K562 (cell line): ENCODE measurements around the gene ITPRID2. TPM values are rescaled to one million over a fixed set of nuclear protein-coding genes. Genes with fewer than 3 reads are reported as not detected.

Source experiments
- CREB1 ChIP-seq, 2 experiments: sonication (generic) in 1 of 2; formaldehyde crosslinking in 1 of 2; IDR thresholded peaks; 2 replicates each; pipeline versions ENCODE4 v1.6.1 to v1.8.0; 2012 to 2022; ENCODE audit warnings: inconsistent platforms in 1 of 2, mild to moderate bottlenecking in 1 of 2, missing genetic modification reagents in 1 of 2, moderate library complexity in 1 of 2
- ERF ChIP-seq: fragments of 450-650 bp; formaldehyde crosslinking; IDR thresholded peaks from 2 replicates; pipeline ENCODE4 v1.4.0; 2020; ENCODE audit warnings: mild to moderate bottlenecking, mixed read lengths
- FOSL1 ChIP-seq: fragments of 200-800 bp; sonication (Bioruptor generic); conservative IDR thresholded peaks from 2 replicates; pipeline ENCODE4 v1.6.1; 2016; ENCODE audit warnings: missing genetic modification characterization, missing compliant biosample characterization
- GTF2E2 ChIP-seq: fragments of 200-800 bp; sonication (Bioruptor generic); IDR thresholded peaks from 2 replicates; pipeline ENCODE4 v1.6.1; 2016; ENCODE audit warnings: missing genetic modification characterization, missing compliant biosample characterization
- LEF1 ChIP-seq: fragments of 450-650 bp; IDR thresholded peaks from 2 replicates; pipeline ENCODE4 v1.6.1; 2016; ENCODE audit warnings: mild to moderate bottlenecking
- MTF1 ChIP-seq: fragments of 250-450 bp; sonication (Bioruptor Pico); IDR thresholded peaks from 2 replicates; pipeline ENCODE4 v1.9.0; 2021; ENCODE audit warnings: moderate library complexity, mild to moderate bottlenecking, inconsistent platforms, borderline replicate concordance
- NFATC3 ChIP-seq: fragments of 450-650 bp; IDR thresholded peaks from 2 replicates; pipeline ENCODE4 v1.6.1; 2017; ENCODE audit warnings: mild to moderate bottlenecking
- PCBP2 ChIP-seq: fragments of 200-400 bp; formaldehyde crosslinking; IDR thresholded peaks from 2 replicates; pipeline ENCODE4 v1.6.1; 2018; ENCODE audit warnings: low read length, low read depth, mild to moderate bottlenecking, moderate library complexity; ENCODE audit not compliant: poor library complexity, severe bottlenecking
- PRDM10 ChIP-seq: fragments of 450-650 bp; IDR thresholded peaks from 2 replicates; pipeline ENCODE4 v1.6.1; 2018; ENCODE audit not compliant: partially characterized antibody
- PREB ChIP-seq: sonication (generic); formaldehyde crosslinking; IDR thresholded peaks from 2 replicates; pipeline ENCODE4 v1.8.1; 2023; ENCODE audit warnings: mild to moderate bottlenecking, missing genetic modification reagents
- RBM14 ChIP-seq: fragments of 200-400 bp; formaldehyde crosslinking; IDR thresholded peaks from 2 replicates; pipeline ENCODE4 v1.6.1; 2018; ENCODE audit warnings: low read depth, mild to moderate bottlenecking, low read length, moderate library complexity, borderline replicate concordance; ENCODE audit not compliant: insufficient read depth
- RBM22 ChIP-seq: fragments of 200-400 bp; formaldehyde crosslinking; IDR thresholded peaks from 2 replicates; pipeline ENCODE4 v1.6.1; 2018; ENCODE audit warnings: low read length, low read depth; ENCODE audit not compliant: poor library complexity, severe bottlenecking
- SIN3A ChIP-seq, 2 experiments: fragments of 150-350 bp in 1 of 2; IDR thresholded peaks; 2 replicates each; pipeline ENCODE4 v1.6.1; 2011 to 2016; ENCODE audit warnings: borderline replicate concordance in 2 of 2, low read depth in 2 of 2, low read length in 2 of 2, mild to moderate bottlenecking in 2 of 2, moderate library complexity in 2 of 2; ENCODE audit not compliant: control insufficient read depth in 1 of 2
- ZFPM2 ChIP-seq: fragments of 250-450 bp; sonication (Bioruptor Pico); IDR thresholded peaks from 2 replicates; pipeline ENCODE4 v1.5.1; 2022; ENCODE audit warnings: mild to moderate bottlenecking
- ZNF121 ChIP-seq: sonication (generic); formaldehyde crosslinking; conservative IDR thresholded peaks from 2 replicates; pipeline ENCODE4 v1.8.0; 2022; ENCODE audit warnings: missing genetic modification reagents
- ZNF24 ChIP-seq: fragments of 450-650 bp; IDR thresholded peaks from 2 replicates; pipeline ENCODE4 v1.6.1; 2016
- ZNF507 ChIP-seq: conservative IDR thresholded peaks from 2 replicates; pipeline ENCODE4 v1.6.1; 2017; ENCODE audit warnings: missing genetic modification characterization, missing compliant biosample characterization
- polyA plus RNA-seq, 8 experiments: library from polyadenylated mRNA; depleted of rRNA in 4 of 8; stranded (reverse) in 5 of 8; unstranded in 3 of 8; fragments of >200 nt; fragmentation: Nextera tagmentation in 2 of 8; fragmentation: Illumina TruSeq in 1 of 8; extraction: Ambion mirVana in 2 of 8; extraction: Trizol in 1 of 8; gene quantifications; 2 replicates each; pipeline versions ENCODE4 v1.2.1 to v1.2.3, GENCODE V29; 2011 to 2014; ENCODE audit warnings: inconsistent platforms in 1 of 8, missing spikeins in 1 of 8
- total RNA-seq, 7 experiments: library from RNA; depleted of rRNA in 6 of 7; stranded (reverse); fragments of >200 nt in 6 of 7; fragmentation: Illumina TruSeq in 2 of 7; extraction: Trizol in 2 of 7; gene quantifications; 2 replicates each; pipeline versions ENCODE4 v1.2.1 to v1.2.3, GENCODE V29; 2011 to 2021; ENCODE audit warnings: low replicate concordance in 1 of 7
- TF ChIP-seq, protein P1 (sequence below), 2 experiments: fragments of 450-650 bp; IDR thresholded peaks; 2 replicates each; pipeline ENCODE4 v1.6.1; 2018; ENCODE audit warnings: mild to moderate bottlenecking in 2 of 2, low read depth in 1 of 2; ENCODE audit not compliant: partially characterized antibody in 2 of 2

Gene ITPRID2
- total and polyA plus RNA-seq, 9 of the 15 experiments (the other 6 are each of a cell fraction or from before 2014, with no cell fraction given): 18.5 to 77.8 (median 52.0) TPM

- 0 out of 2 replicates have a peak, but pooled peaks have one; percentile 49 for TF ChIP-seq GTF2E2 (tag)
- TF ChIP-seq LEF1: 0 out of 2 replicates have a peak, but pooled peaks have one; percentile 24
- TF ChIP-seq PCBP2: peak; percentile 85
- TF ChIP-seq RBM22: no peak
- TF ChIP-seq CREB1 (IDR thresholded peaks at IDR 0.05): peak; percentile 50
- TF ChIP-seq CREB1 (CRISPR knock-in tag; IDR thresholded peaks at IDR 0.05): no peak
- TF ChIP-seq ZNF121 (CRISPR knock-in tag): no peak
- no peak for TF ChIP-seq ZNF507 (tag)
- peak; percentile 47; the same call in 1 of the 2 replicates for TF ChIP-seq ERF (CRISPR knock-in tag)
- TF ChIP-seq MTF1 (CRISPR knock-in tag): no peak
- TF ChIP-seq NFATC3: 0 out of 2 replicates have a peak, but pooled peaks have one; percentile 43
- no peak for TF ChIP-seq ZFPM2 (CRISPR knock-in tag)
- TF ChIP-seq ZNF24: no peak
- TF ChIP-seq SIN3A (IDR thresholded peaks at IDR 0.05; ENCODE audit: borderline replicate concordance in 2 of 2, control insufficient read depth in 1 of 2, low read depth in 2 of 2, low read length in 2 of 2): peak in 1 of 2 experiments; percentile 56; a peak in 1 of 4 replicates
- TF ChIP-seq PREB: no peak
- TF ChIP-seq FOSL1 (tag): peak; percentile 29; the same call in 1 of the 2 replicates
- peak; percentile 10 for TF ChIP-seq PRDM10
- TF ChIP-seq, protein P1, sequence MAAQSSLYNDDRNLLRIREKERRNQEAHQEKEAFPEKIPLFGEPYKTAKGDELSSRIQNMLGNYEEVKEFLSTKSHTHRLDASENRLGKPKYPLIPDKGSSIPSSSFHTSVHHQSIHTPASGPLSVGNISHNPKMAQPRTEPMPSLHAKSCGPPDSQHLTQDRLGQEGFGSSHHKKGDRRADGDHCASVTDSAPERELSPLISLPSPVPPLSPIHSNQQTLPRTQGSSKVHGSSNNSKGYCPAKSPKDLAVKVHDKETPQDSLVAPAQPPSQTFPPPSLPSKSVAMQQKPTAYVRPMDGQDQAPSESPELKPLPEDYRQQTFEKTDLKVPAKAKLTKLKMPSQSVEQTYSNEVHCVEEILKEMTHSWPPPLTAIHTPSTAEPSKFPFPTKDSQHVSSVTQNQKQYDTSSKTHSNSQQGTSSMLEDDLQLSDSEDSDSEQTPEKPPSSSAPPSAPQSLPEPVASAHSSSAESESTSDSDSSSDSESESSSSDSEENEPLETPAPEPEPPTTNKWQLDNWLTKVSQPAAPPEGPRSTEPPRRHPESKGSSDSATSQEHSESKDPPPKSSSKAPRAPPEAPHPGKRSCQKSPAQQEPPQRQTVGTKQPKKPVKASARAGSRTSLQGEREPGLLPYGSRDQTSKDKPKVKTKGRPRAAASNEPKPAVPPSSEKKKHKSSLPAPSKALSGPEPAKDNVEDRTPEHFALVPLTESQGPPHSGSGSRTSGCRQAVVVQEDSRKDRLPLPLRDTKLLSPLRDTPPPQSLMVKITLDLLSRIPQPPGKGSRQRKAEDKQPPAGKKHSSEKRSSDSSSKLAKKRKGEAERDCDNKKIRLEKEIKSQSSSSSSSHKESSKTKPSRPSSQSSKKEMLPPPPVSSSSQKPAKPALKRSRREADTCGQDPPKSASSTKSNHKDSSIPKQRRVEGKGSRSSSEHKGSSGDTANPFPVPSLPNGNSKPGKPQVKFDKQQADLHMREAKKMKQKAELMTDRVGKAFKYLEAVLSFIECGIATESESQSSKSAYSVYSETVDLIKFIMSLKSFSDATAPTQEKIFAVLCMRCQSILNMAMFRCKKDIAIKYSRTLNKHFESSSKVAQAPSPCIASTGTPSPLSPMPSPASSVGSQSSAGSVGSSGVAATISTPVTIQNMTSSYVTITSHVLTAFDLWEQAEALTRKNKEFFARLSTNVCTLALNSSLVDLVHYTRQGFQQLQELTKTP (IDR thresholded peaks at IDR 0.05; ENCODE audit: low read depth in 1 of 2, partially characterized antibody in 2 of 2): peak; percentile 19 to 55
- no peak for TF ChIP-seq RBM14
Observed at GRCh38 chr2:181891258-181891965, at the start of gene ITPRID2 (continued).
